K562 (cell line): ENCODE measurements around the gene TTC9C. TPM values are rescaled to one million over a fixed set of nuclear protein-coding genes. Genes with fewer than 3 reads are reported as not detected.

ENCODE experiments used
- BRD4 ChIP-seq: fragments of 200-600 bp; sonication (generic); IDR thresholded peaks from 2 replicates; pipeline ENCODE4 v1.6.1; 2017; ENCODE audit warnings: inconsistent platforms
- CCNT2 ChIP-seq: IDR thresholded peaks from 2 replicates; pipeline ENCODE4 v1.6.1; 2011; ENCODE audit warnings: borderline replicate concordance, low read depth, mild to moderate bottlenecking, moderate library complexity, mixed read lengths, low read length; ENCODE audit not compliant: insufficient read length; ENCODE audit errors: extremely low read depth
- CHD2 ChIP-seq: IDR thresholded peaks from 2 replicates; pipeline ENCODE4 v1.6.1; 2011; ENCODE audit warnings: low read depth, low read length
- COPS2 ChIP-seq: fragments of 450-650 bp; conservative IDR thresholded peaks from 2 replicates; pipeline ENCODE4 v1.6.1; 2016; ENCODE audit warnings: mild to moderate bottlenecking, moderate library complexity
- CSDE1 ChIP-seq, 2 experiments: fragments of 450-650 bp; IDR thresholded peaks; 2 replicates each; pipeline ENCODE4 v1.6.1; 2016; ENCODE audit warnings: mild to moderate bottlenecking in 1 of 2
- ELF2 ChIP-seq: fragments of 250-450 bp; sonication (Bioruptor Pico); IDR thresholded peaks from 2 replicates; pipeline ENCODE4 v1.5.0; 2021; ENCODE audit warnings: mild to moderate bottlenecking
- ELK3 ChIP-seq: fragments of 450-650 bp; formaldehyde crosslinking; IDR thresholded peaks from 2 replicates; pipeline ENCODE4 v1.4.0; 2020; ENCODE audit warnings: mild to moderate bottlenecking
- GTF2E2 ChIP-seq: fragments of 200-800 bp; sonication (Bioruptor generic); IDR thresholded peaks from 2 replicates; pipeline ENCODE4 v1.6.1; 2016; ENCODE audit warnings: missing genetic modification characterization, missing compliant biosample characterization
- HDAC1 ChIP-seq, 2 experiments: fragments of 450-650 bp; IDR thresholded peaks; 2 replicates each; pipeline ENCODE4 v1.6.1; 2016 to 2017; ENCODE audit warnings: inconsistent platforms in 1 of 2, mild to moderate bottlenecking in 1 of 2, moderate library complexity in 1 of 2
- HNRNPL ChIP-seq: fragments of 200-400 bp; formaldehyde crosslinking; IDR thresholded peaks from 2 replicates; pipeline ENCODE4 v1.6.1; 2017; ENCODE audit warnings: low read depth, mild to moderate bottlenecking, low read length
- IFI16 ChIP-seq: fragments of 250-450 bp; sonication (Bioruptor Pico); IDR thresholded peaks from 2 replicates; pipeline ENCODE4 v2.1.2; 2022; ENCODE audit warnings: mild to moderate bottlenecking, inconsistent platforms
- KLF6 ChIP-seq: fragments of 250-450 bp; sonication (Bioruptor Pico); IDR thresholded peaks from 2 replicates; pipeline ENCODE4 v1.4.0; 2020; ENCODE audit warnings: mild to moderate bottlenecking, moderate library complexity, borderline replicate concordance
- MAFF ChIP-seq: IDR thresholded peaks from 2 replicates; pipeline ENCODE4 v1.6.1; 2012; ENCODE audit warnings: low read length, improper control_type of control experiment
- MBD1 ChIP-seq: fragments of 250-450 bp; sonication (Bioruptor Pico); IDR thresholded peaks from 2 replicates; pipeline ENCODE4 v1.8.0; 2022; ENCODE audit warnings: inconsistent platforms
- MTF1 ChIP-seq: fragments of 250-450 bp; sonication (Bioruptor Pico); IDR thresholded peaks from 2 replicates; pipeline ENCODE4 v1.9.0; 2021; ENCODE audit warnings: moderate library complexity, mild to moderate bottlenecking, inconsistent platforms, borderline replicate concordance
- NR2F6 ChIP-seq: fragments of 450-650 bp; formaldehyde crosslinking; IDR thresholded peaks from 2 replicates; pipeline ENCODE4 v1.4.0; 2020; ENCODE audit warnings: mild to moderate bottlenecking
- NUFIP1 ChIP-seq: fragments of 450-650 bp; IDR thresholded peaks from 2 replicates; pipeline ENCODE4 v1.6.1; 2018; ENCODE audit not compliant: partially characterized antibody
- PML ChIP-seq: IDR thresholded peaks from 2 replicates; pipeline ENCODE4 v1.6.1; 2012; ENCODE audit warnings: low read length, inconsistent platforms
- RUNX1 ChIP-seq: sonication (generic); IDR thresholded peaks from 2 replicates; pipeline ENCODE4 v1.6.1; 2016; ENCODE audit warnings: antibody characterized with exemption, low read depth
- SLC30A9 ChIP-seq: fragments of 250-450 bp; sonication (Bioruptor Pico); IDR thresholded peaks from 2 replicates; pipeline ENCODE4 v1.8.0; 2022; ENCODE audit warnings: mild to moderate bottlenecking, moderate library complexity
- SMARCA4 ChIP-seq: fragments of 450-650 bp; IDR thresholded peaks from 2 replicates; pipeline ENCODE4 v1.6.1; 2016
- SOX6 ChIP-seq: fragments of 450-650 bp; IDR thresholded peaks from 2 replicates; pipeline ENCODE4 v1.6.1; 2014; ENCODE audit warnings: mild to moderate bottlenecking
- TARDBP ChIP-seq: fragments of 450-650 bp; IDR thresholded peaks from 2 replicates; pipeline ENCODE4 v1.6.1; 2016
- TGIF2 ChIP-seq: sonication (generic); formaldehyde crosslinking; IDR thresholded peaks from 2 replicates; pipeline ENCODE4 v1.8.1; 2022; ENCODE audit warnings: mild to moderate bottlenecking, missing genetic modification reagents, moderate library complexity
- THRAP3 ChIP-seq: fragments of 450-650 bp; IDR thresholded peaks from 2 replicates; pipeline ENCODE4 v1.6.1; 2016; ENCODE audit warnings: mild to moderate bottlenecking, inconsistent platforms, borderline replicate concordance
- ZNF77 ChIP-seq: fragments of 250-450 bp; sonication (Bioruptor Pico); IDR thresholded peaks from 2 replicates; pipeline ENCODE4 v1.5.0; 2020
- polyA plus RNA-seq, 8 experiments: library from polyadenylated mRNA; depleted of rRNA in 4 of 8; stranded (reverse) in 5 of 8; unstranded in 3 of 8; fragments of >200 nt; fragmentation: Nextera tagmentation in 2 of 8; fragmentation: Illumina TruSeq in 1 of 8; extraction: Ambion mirVana in 2 of 8; extraction: Trizol in 1 of 8; gene quantifications; 2 replicates each; pipeline versions ENCODE4 v1.2.1 to v1.2.3, GENCODE V29; 2011 to 2014; ENCODE audit warnings: inconsistent platforms in 1 of 8, missing spikeins in 1 of 8
- total RNA-seq, 7 experiments: library from RNA; depleted of rRNA in 6 of 7; stranded (reverse); fragments of >200 nt in 6 of 7; fragmentation: Illumina TruSeq in 2 of 7; extraction: Trizol in 2 of 7; gene quantifications; 2 replicates each; pipeline versions ENCODE4 v1.2.1 to v1.2.3, GENCODE V29; 2011 to 2021; ENCODE audit warnings: low replicate concordance in 1 of 7
- TF ChIP-seq, protein P1 (sequence below): sonication (generic); formaldehyde crosslinking; IDR thresholded peaks from 2 replicates; pipeline ENCODE4 v1.8.1; 2022; ENCODE audit warnings: missing genetic modification reagents

TTC9C gene
- total and polyA plus RNA-seq, 9 of the 15 experiments (the other 6 are each of a cell fraction or from before 2014, with no cell fraction given) = 32.8 to 59.0 (median 37.1) TPM

DNA sequence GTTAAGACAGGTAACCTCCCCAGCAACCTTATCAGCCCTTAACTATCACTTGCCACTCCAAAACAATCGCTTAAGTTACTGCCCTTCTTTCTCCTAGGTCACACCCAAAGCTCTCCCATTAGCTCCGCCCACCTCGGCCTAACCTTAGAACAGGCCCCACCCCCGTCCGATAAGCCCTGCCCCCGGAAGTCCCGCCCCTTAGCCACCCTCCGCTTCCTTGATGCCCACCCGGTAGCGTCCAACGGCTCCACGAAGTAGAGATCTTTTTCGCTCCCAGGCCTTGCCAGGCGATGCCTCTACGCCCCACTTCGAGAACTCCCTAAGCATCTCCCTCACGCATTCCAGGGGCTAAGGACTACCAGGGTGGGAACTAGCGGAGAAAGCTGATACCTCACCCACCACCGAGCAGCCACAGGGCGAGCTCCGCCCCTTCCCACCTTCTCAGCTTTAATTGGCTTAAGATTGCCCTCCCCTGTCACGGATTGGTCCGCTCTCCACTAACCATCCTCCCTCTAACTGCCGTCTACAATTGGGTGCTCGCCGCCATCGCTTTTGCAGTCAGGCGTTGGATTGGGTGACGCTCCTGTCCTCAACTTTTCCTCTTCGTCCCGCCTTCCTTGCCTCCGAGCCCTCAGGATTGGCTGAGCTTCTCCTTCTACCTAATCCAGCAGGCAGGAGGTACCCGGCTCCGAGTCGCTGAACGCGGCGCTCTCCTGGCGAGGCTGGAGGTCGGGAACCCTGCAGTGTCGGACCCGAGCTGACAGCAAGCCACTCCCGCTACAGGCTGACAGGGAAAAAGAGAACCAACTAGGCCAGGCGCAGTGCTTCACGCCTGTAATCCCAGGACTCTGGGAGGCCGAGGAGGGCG lies 25.7 kb downstream of the TTC9C start, which contains the start of gene ZBTB3 (continued):
- no peak for TF ChIP-seq ELK3 (CRISPR knock-in tag)
- no peak for TF ChIP-seq CCNT2
- no peak for TF ChIP-seq COPS2
- TF ChIP-seq SLC30A9 (CRISPR knock-in tag) = no peak
- no peak for TF ChIP-seq SMARCA4
- TF ChIP-seq GTF2E2 (tag) = no peak
- TF ChIP-seq CSDE1 (IDR thresholded peaks at IDR 0.05) = no peak
- TF ChIP-seq HNRNPL = no peak
- no peak for TF ChIP-seq TGIF2 (CRISPR knock-in tag)
- peak; percentile 92 for TF ChIP-seq PML
- no peak for TF ChIP-seq MTF1 (CRISPR knock-in tag)
- no peak for TF ChIP-seq TARDBP
- TF ChIP-seq CHD2 = peak; percentile 87
- TF ChIP-seq, protein P1, sequence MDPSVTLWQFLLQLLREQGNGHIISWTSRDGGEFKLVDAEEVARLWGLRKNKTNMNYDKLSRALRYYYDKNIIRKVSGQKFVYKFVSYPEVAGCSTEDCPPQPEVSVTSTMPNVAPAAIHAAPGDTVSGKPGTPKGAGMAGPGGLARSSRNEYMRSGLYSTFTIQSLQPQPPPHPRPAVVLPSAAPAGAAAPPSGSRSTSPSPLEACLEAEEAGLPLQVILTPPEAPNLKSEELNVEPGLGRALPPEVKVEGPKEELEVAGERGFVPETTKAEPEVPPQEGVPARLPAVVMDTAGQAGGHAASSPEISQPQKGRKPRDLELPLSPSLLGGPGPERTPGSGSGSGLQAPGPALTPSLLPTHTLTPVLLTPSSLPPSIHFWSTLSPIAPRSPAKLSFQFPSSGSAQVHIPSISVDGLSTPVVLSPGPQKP (CRISPR knock-in tag) = no peak
- TF ChIP-seq BRD4 = no peak
- no peak for TF ChIP-seq IFI16 (CRISPR knock-in tag)
- TF ChIP-seq MBD1 (CRISPR knock-in tag) = no peak
- no peak for TF ChIP-seq ZNF77 (CRISPR knock-in tag)
- peak in 1 of 2 experiments; percentile 80; a peak in 2 of 4 replicates for TF ChIP-seq HDAC1 (IDR thresholded peaks at IDR 0.05)
- TF ChIP-seq THRAP3 = no peak
- TF ChIP-seq ELF2 = peak; percentile 38; the same call in 1 of the 2 replicates
- TF ChIP-seq NUFIP1 = no peak
- no peak for TF ChIP-seq NR2F6
- no peak for TF ChIP-seq KLF6 (CRISPR knock-in tag)
- peak; percentile 70 for TF ChIP-seq SOX6
- no peak for TF ChIP-seq MAFF
- TF ChIP-seq RUNX1 = no peak
